ENCODE data around the gene RAP1GAP2. TPM values are rescaled to one million over a fixed set of nuclear protein-coding genes. Genes with fewer than 3 reads are reported as not detected.

The RAP1GAP2 gene
- polyA plus RNA-seq, 1 donor, result 21.3 TPM

GRCh38 chr17:2909175-2909845 is 113.1 kb downstream of the RAP1GAP2 start:
- H3K9me3 ChIP-seq (ENCODE audit: control insufficient read depth, low read depth, low read length), result no peaks in the 10 kb centered on the region
- no peak overlapping the region for H3K4me3 ChIP-seq (ENCODE audit: low read length)
- DNase-seq, result no peak
- no peaks in the 10 kb centered on the region for H3K27me3 ChIP-seq (ENCODE audit: control insufficient read depth, insufficient read depth, low read length)
- H3K36me3 ChIP-seq (ENCODE audit: control insufficient read depth, insufficient read depth, low read length), result peaks cover 12% of the 10 kb centered on the region
- peaks cover 4% of the 10 kb centered on the region for H3K4me1 ChIP-seq (ENCODE audit: control insufficient read depth, insufficient read depth, low read length)
- H3K27ac ChIP-seq (ENCODE audit: low read length), result peak overlapping the region; percentile 49
- WGBS (ENCODE audit: insufficient coverage, low lambda C conversion rate), result no CpG with 5 or more reads among the region's 13 CpGs

GRCh38 chr17:2909846-2910234 is 113.6 kb downstream of the RAP1GAP2 start:
- no peak overlapping the region for H3K4me3 ChIP-seq (ENCODE audit: low read length)
- H3K36me3 ChIP-seq (ENCODE audit: control insufficient read depth, insufficient read depth, low read length), result peaks cover 12% of the 10 kb centered on the region
- no peak for DNase-seq
- H3K27ac ChIP-seq (ENCODE audit: low read length), result peak overlapping the region; percentile 49
- no peaks in the 10 kb centered on the region for H3K9me3 ChIP-seq (ENCODE audit: control insufficient read depth, low read depth, low read length)
- no peaks in the 10 kb centered on the region for H3K27me3 ChIP-seq (ENCODE audit: control insufficient read depth, insufficient read depth, low read length)
- no peaks in the 10 kb centered on the region for H3K4me1 ChIP-seq (ENCODE audit: control insufficient read depth, insufficient read depth, low read length)
- WGBS (ENCODE audit: insufficient coverage, low lambda C conversion rate), result no CpG with 5 or more reads among the region's 4 CpGs

- DNase-seq, result no peak
- Histone ChIP-seq H3K27me3 (ENCODE audit: control insufficient read depth, insufficient read depth, low read length) (no peaks in the 10 kb centered on the region), H3K36me3 (ENCODE audit: control insufficient read depth, insufficient read depth, low read length) (peaks cover 9% of the 10 kb centered on the region), H3K9me3 (ENCODE audit: control insufficient read depth, low read depth, low read length) (no peaks in the 10 kb centered on the region), H3K4me1 (ENCODE audit: control insufficient read depth, insufficient read depth, low read length) (no peaks in the 10 kb centered on the region), H3K4me3 (ENCODE audit: low read length) (no peak overlapping the region), H3K27ac (ENCODE audit: low read length) (no peak overlapping the region)
- WGBS (ENCODE audit: insufficient coverage, low lambda C conversion rate), result 80% methylated on average over 2 of the region's 19 CpGs
Measured at GRCh38 chr17:2911035-2911754, 115.0 kb downstream of the RAP1GAP2 start.

GRCh38 chr17:2911755-2912111 is 115.5 kb downstream of the RAP1GAP2 start:
- Histone ChIP-seq H3K36me3 (ENCODE audit: control insufficient read depth, insufficient read depth, low read length) (peaks cover 9% of the 10 kb centered on the region), H3K27me3 (ENCODE audit: control insufficient read depth, insufficient read depth, low read length) (no peaks in the 10 kb centered on the region), H3K27ac (ENCODE audit: low read length) (no peak overlapping the region), H3K4me1 (ENCODE audit: control insufficient read depth, insufficient read depth, low read length) (no peaks in the 10 kb centered on the region), H3K9me3 (ENCODE audit: control insufficient read depth, low read depth, low read length) (no peaks in the 10 kb centered on the region), H3K4me3 (ENCODE audit: low read length) (no peak overlapping the region)
- no peak for DNase-seq
- WGBS (ENCODE audit: insufficient coverage, low lambda C conversion rate), result no CpG with 5 or more reads among the region's 10 CpGs

GRCh38 chr17:2912754-2913153 is 116.5 kb downstream of the RAP1GAP2 start:
- H3K4me1 ChIP-seq (ENCODE audit: control insufficient read depth, insufficient read depth, low read length), result no peaks in the 10 kb centered on the region
- peaks cover 7% of the 10 kb centered on the region for H3K36me3 ChIP-seq (ENCODE audit: control insufficient read depth, insufficient read depth, low read length)
- no peaks in the 10 kb centered on the region for H3K27me3 ChIP-seq (ENCODE audit: control insufficient read depth, insufficient read depth, low read length)
- no peaks in the 10 kb centered on the region for H3K9me3 ChIP-seq (ENCODE audit: control insufficient read depth, low read depth, low read length)
- no peak overlapping the region for H3K27ac ChIP-seq (ENCODE audit: low read length)
- no peak for DNase-seq
- no peak overlapping the region for H3K4me3 ChIP-seq (ENCODE audit: low read length)

- no peaks in the 10 kb centered on the region for H3K4me1 ChIP-seq (ENCODE audit: control insufficient read depth, insufficient read depth, low read length)
- no peaks in the 10 kb centered on the region for H3K27me3 ChIP-seq (ENCODE audit: control insufficient read depth, insufficient read depth, low read length)
- WGBS (ENCODE audit: insufficient coverage, low lambda C conversion rate), result 95% methylated on average over 4 of the region's 11 CpGs
- no peak for DNase-seq
- no peaks in the 10 kb centered on the region for H3K9me3 ChIP-seq (ENCODE audit: control insufficient read depth, low read depth, low read length)
- no peak overlapping the region for H3K4me3 ChIP-seq (ENCODE audit: low read length)
- H3K27ac ChIP-seq (ENCODE audit: low read length), result no peak overlapping the region
- H3K36me3 ChIP-seq (ENCODE audit: control insufficient read depth, insufficient read depth, low read length), result no peaks in the 10 kb centered on the region
Measured at GRCh38 chr17:2916461-2916860, 120.2 kb downstream of the RAP1GAP2 start.

GRCh38 chr17:2921443-2921842 is 125.2 kb downstream of the RAP1GAP2 start:
- no CpG with 5 or more reads among the region's 18 CpGs for WGBS (ENCODE audit: insufficient coverage, low lambda C conversion rate)
- no peaks in the 10 kb centered on the region for H3K27me3 ChIP-seq (ENCODE audit: control insufficient read depth, insufficient read depth, low read length)

GRCh38 chr17:2924211-2924610 is 128.0 kb downstream of the RAP1GAP2 start:
- Histone ChIP-seq H3K4me3 (ENCODE audit: low read length) (no peak overlapping the region), H3K36me3 (ENCODE audit: control insufficient read depth, insufficient read depth, low read length) (no peaks in the 10 kb centered on the region), H3K9me3 (ENCODE audit: control insufficient read depth, low read depth, low read length) (peaks cover 2% of the 10 kb centered on the region), H3K27ac (ENCODE audit: low read length) (no peak overlapping the region), H3K27me3 (ENCODE audit: control insufficient read depth, insufficient read depth, low read length) (no peaks in the 10 kb centered on the region), H3K4me1 (ENCODE audit: control insufficient read depth, insufficient read depth, low read length) (no peaks in the 10 kb centered on the region)
- WGBS (ENCODE audit: insufficient coverage, low lambda C conversion rate), result 70% methylated on average over 2 of the region's 10 CpGs
- DNase-seq, result no peak

More at GRCh38 chr17:2921443-2921842, 125.2 kb downstream of the RAP1GAP2 start:
- Histone ChIP-seq H3K36me3 (ENCODE audit: control insufficient read depth, insufficient read depth, low read length) (no peaks in the 10 kb centered on the region), H3K27ac (ENCODE audit: low read length) (no peak overlapping the region), H3K9me3 (ENCODE audit: control insufficient read depth, low read depth, low read length) (no peaks in the 10 kb centered on the region), H3K4me1 (ENCODE audit: control insufficient read depth, insufficient read depth, low read length) (no peaks in the 10 kb centered on the region), H3K4me3 (ENCODE audit: low read length) (no peak overlapping the region)
- no peak for DNase-seq

GRCh38 chr17:2925011-2925410 is 128.8 kb downstream of the RAP1GAP2 start:
- DNase-seq, result no peak
- Histone ChIP-seq H3K4me1 (ENCODE audit: control insufficient read depth, insufficient read depth, low read length) (peaks cover 3% of the 10 kb centered on the region), H3K36me3 (ENCODE audit: control insufficient read depth, insufficient read depth, low read length) (no peaks in the 10 kb centered on the region), H3K4me3 (ENCODE audit: low read length) (no peak overlapping the region), H3K27ac (ENCODE audit: low read length) (no peak overlapping the region), H3K9me3 (ENCODE audit: control insufficient read depth, low read depth, low read length) (peaks cover 2% of the 10 kb centered on the region), H3K27me3 (ENCODE audit: control insufficient read depth, insufficient read depth, low read length) (no peaks in the 10 kb centered on the region)
- WGBS (ENCODE audit: insufficient coverage, low lambda C conversion rate), result 95% methylated on average over 4 of the region's 8 CpGs

GRCh38 chr17:2926019-2926650 is 129.9 kb downstream of the RAP1GAP2 start:
- H3K4me3 ChIP-seq (ENCODE audit: low read length), result no peak overlapping the region
- H3K4me1 ChIP-seq (ENCODE audit: control insufficient read depth, insufficient read depth, low read length), result peaks cover 13% of the 10 kb centered on the region
- H3K27ac ChIP-seq (ENCODE audit: low read length), result no peak overlapping the region
- WGBS (ENCODE audit: insufficient coverage, low lambda C conversion rate), result no CpG with 5 or more reads among the region's 14 CpGs
- no peaks in the 10 kb centered on the region for H3K27me3 ChIP-seq (ENCODE audit: control insufficient read depth, insufficient read depth, low read length)
- H3K9me3 ChIP-seq (ENCODE audit: control insufficient read depth, low read depth, low read length), result peaks cover 2% of the 10 kb centered on the region
- H3K36me3 ChIP-seq (ENCODE audit: control insufficient read depth, insufficient read depth, low read length), result no peaks in the 10 kb centered on the region
- DNase-seq, result no peak

Measured in large intestine (tissue), 3 donors.